Chondrocyte (in vitro differentiated cells): Measurements from ENCODE around the gene L3MBTL1. TPM values are rescaled to one million over a fixed set of nuclear protein-coding genes. Genes with fewer than 3 reads are reported as not detected.
A peak's percentile ranks its signal among the peaks of the same experiment; 100 is the strongest.

Source experiments
- DNase-seq: peaks from one replicate; pipeline ENCODE4 v3.0.0; 2021; ENCODE audit warnings: mixed read lengths, low spot score
- H3K27ac Mint-ChIP-seq: one replicate; pipeline ENCODE4 v1.8.0; 2021; ENCODE audit warnings: mild to moderate bottlenecking, moderate library complexity, mixed read lengths; ENCODE audit not compliant: unreplicated experiment
- H3K27me3 Mint-ChIP-seq: 2 replicates; pipeline ENCODE4 v1.8.0; 2021; ENCODE audit warnings: low read depth, mixed read lengths
- H3K36me3 Mint-ChIP-seq: 2 replicates; pipeline ENCODE4 v1.8.0; 2021; ENCODE audit warnings: low read depth, mixed read lengths
- H3K4me1 Mint-ChIP-seq: 2 replicates; pipeline ENCODE4 v1.8.0; 2021; ENCODE audit warnings: low read depth, mild to moderate bottlenecking, mixed read lengths
- H3K4me3 Mint-ChIP-seq: one replicate; pipeline ENCODE4 v1.8.0; 2021; ENCODE audit warnings: mild to moderate bottlenecking, moderate library complexity, mixed read lengths; ENCODE audit not compliant: unreplicated experiment
- H3K9me3 Mint-ChIP-seq: 2 replicates; pipeline ENCODE4 v1.8.0; 2021; ENCODE audit warnings: low read depth, mixed read lengths
- CTCF ChIP-seq: fragments of 200-600 bp; sonication (generic); IDR thresholded peaks from 2 replicates; pipeline ENCODE4 v1.5.0; 2021; ENCODE audit warnings: antibody characterized with exemption, mild to moderate bottlenecking, moderate library complexity
- total RNA-seq: library from RNA; stranded (reverse); gene quantifications from 3 replicates; pipeline ENCODE4 v1.2.1, GENCODE V29; 2021

L3MBTL1 gene
- total RNA-seq, 1 donor from 2014 or later = 11.2 TPM

- Mint-ChIP-seq H3K4me3 (peak overlapping the region; percentile 44), H3K4me1 (peaks cover 54% of the 10 kb centered on the region), H3K9me3 (no peaks in the 10 kb centered on the region), H3K27ac (no peak overlapping the region), H3K36me3 (peaks cover 52% of the 10 kb centered on the region), H3K27me3 (no peaks in the 10 kb centered on the region)
- no peak for DNase-seq
- no peak for TF ChIP-seq CTCF
These were observed 46.7 kb upstream of the L3MBTL1 start for GRCh38 chr20:43460830-43461200.

DNA sequence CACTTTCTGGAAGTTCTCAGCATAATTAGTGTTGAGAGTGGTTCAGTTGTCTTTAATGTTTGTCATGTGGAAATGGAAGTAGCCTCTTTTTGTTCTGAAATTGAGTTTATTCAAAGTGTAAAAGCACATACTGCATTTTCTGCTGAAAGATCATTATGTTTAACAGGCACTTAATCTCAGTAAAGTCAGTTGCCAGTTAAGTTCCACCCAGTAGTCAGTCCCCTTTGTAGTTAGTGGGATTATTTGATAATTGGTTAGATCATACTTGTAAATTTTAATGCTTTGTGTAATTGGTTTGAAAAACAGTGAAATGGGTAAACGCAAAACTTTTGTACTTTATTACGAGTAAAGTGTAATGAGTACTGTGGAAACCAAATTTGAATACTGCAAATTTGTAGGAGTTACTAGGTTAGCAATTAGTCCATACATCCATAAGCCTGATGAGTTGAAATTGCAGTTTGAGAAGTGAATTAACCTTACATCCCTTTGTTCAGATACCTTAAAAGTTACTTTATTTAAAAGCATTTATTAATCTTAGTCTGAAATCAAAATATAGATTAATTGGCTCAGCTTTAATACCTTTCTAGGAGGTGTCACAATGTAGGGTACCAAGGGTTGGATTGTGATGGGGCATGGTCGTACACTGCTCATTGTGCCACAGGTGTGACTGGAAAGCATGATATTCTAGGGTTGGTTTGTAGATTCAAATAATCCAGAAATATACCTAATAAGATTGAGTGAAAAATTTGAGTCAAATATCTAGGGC is 45.4 kb upstream of the L3MBTL1 start:
- Mint-ChIP-seq H3K9me3 (no peaks in the 10 kb centered on the region), H3K4me3 (no peak overlapping the region), H3K27ac (no peak overlapping the region), H3K36me3 (peaks cover 57% of the 10 kb centered on the region), H3K27me3 (no peaks in the 10 kb centered on the region), H3K4me1 (peaks cover 46% of the 10 kb centered on the region)
- TF ChIP-seq CTCF = no peak
- DNase-seq = no peak

GRCh38 chr20:43462660-43463526 is 44.6 kb upstream of the L3MBTL1 start:
- H3K9me3 Mint-ChIP-seq = no peaks in the 10 kb centered on the region
- peaks cover 59% of the 10 kb centered on the region for H3K36me3 Mint-ChIP-seq
- no peak for TF ChIP-seq CTCF
- peak overlapping the region; percentile 18 for H3K27ac Mint-ChIP-seq
- H3K27me3 Mint-ChIP-seq = no peaks in the 10 kb centered on the region
- no peak overlapping the region for H3K4me3 Mint-ChIP-seq
- H3K4me1 Mint-ChIP-seq = peaks cover 46% of the 10 kb centered on the region
- DNase-seq = no peak

- Mint-ChIP-seq H3K4me1 (peaks cover 46% of the 10 kb centered on the region), H3K27ac (peak overlapping the region; percentile 18), H3K9me3 (no peaks in the 10 kb centered on the region), H3K27me3 (no peaks in the 10 kb centered on the region), H3K4me3 (no peak overlapping the region), H3K36me3 (peaks cover 59% of the 10 kb centered on the region)
- TF ChIP-seq CTCF = no peak
- DNase-seq = no peak
These were observed 43.8 kb upstream of the L3MBTL1 start for GRCh38 chr20:43463527-43464218.

GRCh38 chr20:43464219-43464790 is 43.2 kb upstream of the L3MBTL1 start:
- Mint-ChIP-seq H3K4me1 (peaks cover 40% of the 10 kb centered on the region), H3K27me3 (no peaks in the 10 kb centered on the region), H3K9me3 (no peaks in the 10 kb centered on the region), H3K27ac (no peak overlapping the region), H3K4me3 (no peak overlapping the region), H3K36me3 (peaks cover 56% of the 10 kb centered on the region)
- TF ChIP-seq CTCF = no peak
- DNase-seq = no peak
